Memory B cell (primary cell): ENCODE measurements around the gene NPS.

Experiments used
- ATAC-seq: fragments of 150-1000 bp; cut with Tn5 transposase; 2 replicates; pipeline ENCODE4 v1.10.0; 2021; ENCODE audit warnings: low read depth, mild to moderate bottlenecking, moderate library complexity
- DNase-seq, 2 donors: peaks; one replicate each; pipeline ENCODE4 v3.0.0; 2022; ENCODE audit warnings: low spot score in 2 of 2
- H3K27ac Mint-ChIP-seq: one replicate; pipeline ENCODE4 v1.8.0; 2022; ENCODE audit warnings: mild to moderate bottlenecking, moderate library complexity, mixed read lengths
- H3K27me3 Mint-ChIP-seq: one replicate; pipeline ENCODE4 v1.8.0; 2022; ENCODE audit warnings: mixed read lengths
- H3K36me3 Mint-ChIP-seq: one replicate; pipeline ENCODE4 v1.8.0; 2022; ENCODE audit warnings: mild to moderate bottlenecking, mixed read lengths
- H3K4me1 Mint-ChIP-seq: one replicate; pipeline ENCODE4 v1.8.0; 2022; ENCODE audit warnings: mixed read lengths
- H3K4me3 Mint-ChIP-seq: one replicate; pipeline ENCODE4 v1.8.0; 2022; ENCODE audit warnings: mild to moderate bottlenecking, moderate library complexity, mixed read lengths
- H3K9me3 Mint-ChIP-seq: one replicate; pipeline ENCODE4 v1.8.0; 2022; ENCODE audit warnings: mixed read lengths

Gene NPS

GRCh38 chr10:127571386-127571785 is 22.3 kb downstream of the NPS start:
- no peak overlapping the region for H3K27ac Mint-ChIP-seq
- H3K4me1 Mint-ChIP-seq, result no peaks in the 10 kb centered on the region
- DNase-seq (no peak), ATAC-seq (no peak)
- H3K27me3 Mint-ChIP-seq, result no peaks in the 10 kb centered on the region
- H3K36me3 Mint-ChIP-seq, result no peaks in the 10 kb centered on the region
- peaks cover 15% of the 10 kb centered on the region for H3K9me3 Mint-ChIP-seq
- no peak overlapping the region for H3K4me3 Mint-ChIP-seq

DNA sequence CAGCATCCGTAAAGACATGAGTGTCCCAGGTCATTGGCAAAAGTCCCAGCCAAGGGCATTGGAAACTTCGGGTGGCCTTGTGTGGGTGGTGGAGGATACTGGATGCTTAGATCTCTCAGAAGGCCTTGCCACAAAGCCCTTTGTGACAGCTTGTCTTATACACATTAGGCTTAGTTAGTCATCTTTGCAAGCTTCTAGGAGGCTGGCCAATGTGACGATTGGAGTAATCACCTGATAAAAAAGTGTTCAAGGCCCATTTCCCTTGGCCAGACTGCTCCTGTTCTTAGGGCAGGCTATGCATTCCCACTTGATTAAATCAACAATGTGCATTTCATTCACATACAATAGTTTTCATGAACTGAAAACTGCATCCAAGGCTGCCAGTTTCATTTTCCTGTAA is 26.9 kb downstream of the NPS start:
- ATAC-seq, result no peak
- Mint-ChIP-seq H3K4me3 (no peak overlapping the region), H3K9me3 (peaks cover 15% of the 10 kb centered on the region), H3K27me3 (no peaks in the 10 kb centered on the region), H3K27ac (no peak overlapping the region), H3K36me3 (no peaks in the 10 kb centered on the region), H3K4me1 (no peaks in the 10 kb centered on the region)
- no peak for DNase-seq

- no peak for DNase-seq
- H3K27ac Mint-ChIP-seq, result no peak overlapping the region
These were observed 27.6 kb downstream of the NPS start for GRCh38 chr10:127576740-127577161.

GRCh38 chr10:127577376-127578258 is 28.5 kb downstream of the NPS start:
- Mint-ChIP-seq H3K4me1 (no peaks in the 10 kb centered on the region), H3K9me3 (peaks cover 17% of the 10 kb centered on the region), H3K27me3 (no peaks in the 10 kb centered on the region), H3K36me3 (no peaks in the 10 kb centered on the region), H3K27ac (no peak overlapping the region), H3K4me3 (no peak overlapping the region)
- ATAC-seq, result no peak
- DNase-seq, result no peak

More at GRCh38 chr10:127576740-127577161, 27.6 kb downstream of the NPS start:
- H3K4me1 Mint-ChIP-seq, result no peaks in the 10 kb centered on the region
- ATAC-seq, result no peak
- H3K4me3 Mint-ChIP-seq, result no peak overlapping the region
- H3K27me3 Mint-ChIP-seq, result no peaks in the 10 kb centered on the region
- H3K36me3 Mint-ChIP-seq, result no peaks in the 10 kb centered on the region
- peaks cover 15% of the 10 kb centered on the region for H3K9me3 Mint-ChIP-seq

DNA sequence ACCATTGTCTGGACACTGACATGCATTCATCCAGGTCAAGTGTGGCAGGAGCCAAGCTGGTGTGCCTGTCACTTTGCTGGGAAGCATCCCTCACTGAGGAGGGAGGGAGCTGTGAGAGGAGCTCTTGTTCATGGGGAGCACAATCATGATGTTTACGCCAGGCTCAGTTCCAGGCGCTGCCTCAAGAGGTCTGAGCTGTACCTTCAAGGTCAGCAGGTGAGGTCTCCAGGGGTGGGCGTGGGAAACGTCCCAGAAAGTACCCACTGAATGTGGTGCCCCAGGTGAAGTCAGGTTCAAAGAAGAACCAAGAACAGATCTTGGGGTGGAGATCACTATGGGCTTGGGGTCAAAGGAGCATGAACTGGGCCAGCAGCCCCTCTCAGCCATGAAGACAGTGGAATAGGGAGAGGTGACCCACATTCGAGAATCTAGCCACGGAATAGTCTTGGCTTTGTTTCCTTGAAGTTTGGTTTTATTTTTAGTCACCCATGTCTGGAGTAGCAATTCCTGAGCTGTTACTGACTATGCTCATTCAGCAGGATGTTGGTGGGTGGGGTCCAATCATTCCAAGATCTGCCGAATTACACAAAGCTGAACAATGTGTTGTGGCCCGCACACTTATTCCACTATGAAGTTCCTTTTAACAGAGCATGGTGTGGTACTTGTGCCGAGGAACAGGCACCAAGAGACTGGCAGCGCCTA is 29.3 kb downstream of the NPS start:
- Mint-ChIP-seq H3K27me3 (no peaks in the 10 kb centered on the region), H3K9me3 (peaks cover 10% of the 10 kb centered on the region), H3K4me1 (no peaks in the 10 kb centered on the region), H3K27ac (no peak overlapping the region), H3K36me3 (no peaks in the 10 kb centered on the region), H3K4me3 (no peak overlapping the region)
- no peak for ATAC-seq
- DNase-seq, result no peak

- no peaks in the 10 kb centered on the region for H3K36me3 Mint-ChIP-seq
- DNase-seq, result no peak
- H3K9me3 Mint-ChIP-seq, result peaks cover 7% of the 10 kb centered on the region
- no peak overlapping the region for H3K4me3 Mint-ChIP-seq
- H3K27ac Mint-ChIP-seq, result no peak overlapping the region
- no peak for ATAC-seq
- no peaks in the 10 kb centered on the region for H3K27me3 Mint-ChIP-seq
- H3K4me1 Mint-ChIP-seq, result no peaks in the 10 kb centered on the region
These were observed 29.8 kb downstream of the NPS start for GRCh38 chr10:127578961-127579305.

- no peak for DNase-seq
- H3K9me3 Mint-ChIP-seq, result peaks cover 4% of the 10 kb centered on the region
- H3K27ac Mint-ChIP-seq, result no peak overlapping the region
- no peaks in the 10 kb centered on the region for H3K4me1 Mint-ChIP-seq
- no peaks in the 10 kb centered on the region for H3K27me3 Mint-ChIP-seq
- no peak overlapping the region for H3K4me3 Mint-ChIP-seq
- no peak for ATAC-seq
- H3K36me3 Mint-ChIP-seq, result no peaks in the 10 kb centered on the region
These were observed 30.5 kb downstream of the NPS start for GRCh38 chr10:127579640-127580039.

- DNase-seq, result no peak
- H3K36me3 Mint-ChIP-seq, result no peaks in the 10 kb centered on the region
- H3K27ac Mint-ChIP-seq, result no peak overlapping the region
- no peaks in the 10 kb centered on the region for H3K4me1 Mint-ChIP-seq
- peaks cover 2% of the 10 kb centered on the region for H3K9me3 Mint-ChIP-seq
- no peak for ATAC-seq
- H3K4me3 Mint-ChIP-seq, result no peak overlapping the region
- H3K27me3 Mint-ChIP-seq, result no peaks in the 10 kb centered on the region
These were observed 31.7 kb downstream of the NPS start for GRCh38 chr10:127580822-127581221.

DNA sequence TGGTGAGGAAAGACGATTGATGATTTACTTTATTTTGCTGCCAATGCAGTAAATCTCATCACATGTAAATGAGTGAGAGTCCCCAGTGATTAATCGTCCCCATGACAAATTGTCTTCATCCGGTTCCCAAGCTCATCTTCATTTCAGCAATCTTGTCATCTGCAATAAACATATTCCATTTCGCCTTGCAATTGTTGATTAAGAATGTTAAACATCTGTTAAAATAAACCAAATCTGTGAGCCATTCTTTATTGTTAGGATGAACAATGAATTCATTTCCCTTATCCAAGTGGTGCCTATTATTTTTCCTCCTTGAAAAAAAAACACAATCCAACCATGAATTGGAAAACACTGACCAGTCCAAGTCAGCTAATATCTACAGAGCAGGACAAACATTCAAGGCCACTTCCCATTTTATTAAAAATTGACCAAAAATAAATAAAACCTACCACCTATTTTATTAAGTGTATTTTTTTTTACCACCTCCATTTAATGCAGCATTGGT is 36.5 kb downstream of the NPS start:
- Mint-ChIP-seq H3K36me3 (no peaks in the 10 kb centered on the region), H3K4me1 (no peaks in the 10 kb centered on the region), H3K27ac (no peak overlapping the region), H3K4me3 (no peak overlapping the region), H3K9me3 (peaks cover 8% of the 10 kb centered on the region), H3K27me3 (peaks cover 2% of the 10 kb centered on the region)
- no peak for ATAC-seq
- no peak for DNase-seq

DNA sequence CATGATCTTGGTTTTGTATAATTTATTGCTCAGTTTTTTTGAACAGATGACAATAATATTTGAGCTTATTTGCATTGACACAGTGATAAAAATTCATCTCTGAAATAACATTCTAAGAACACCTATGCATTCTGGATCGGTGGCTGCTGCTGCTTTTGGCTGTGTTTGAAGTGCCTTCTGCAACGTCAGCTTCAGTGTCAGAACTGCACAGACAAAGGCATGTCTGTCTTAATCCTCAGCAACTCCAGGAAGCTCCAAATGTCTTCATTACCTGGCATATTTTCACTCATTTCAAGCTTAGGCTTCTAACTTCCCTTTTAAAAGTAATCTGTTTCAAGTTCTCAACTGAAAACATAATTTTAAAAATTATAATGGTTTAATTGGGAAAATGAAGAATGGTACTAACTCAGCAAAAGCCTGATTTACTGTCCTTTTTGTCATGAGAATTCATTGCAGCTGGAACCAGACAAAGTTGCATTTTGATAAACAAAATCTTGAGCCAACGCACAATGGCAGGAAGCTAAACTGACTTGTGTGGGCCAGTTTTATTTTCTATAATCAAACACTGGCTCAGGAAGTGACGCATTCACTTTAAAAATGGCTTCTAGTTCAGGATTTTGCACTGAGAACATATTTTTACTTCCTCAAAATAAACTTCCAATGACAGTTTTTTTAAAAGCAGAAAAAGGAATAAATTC is 38.7 kb downstream of the NPS start:
- Mint-ChIP-seq H3K27ac (no peak overlapping the region), H3K4me3 (no peak overlapping the region), H3K36me3 (no peaks in the 10 kb centered on the region), H3K9me3 (peaks cover 6% of the 10 kb centered on the region), H3K27me3 (peaks cover 2% of the 10 kb centered on the region), H3K4me1 (no peaks in the 10 kb centered on the region)
- no peak for ATAC-seq
- DNase-seq, result no peak

- H3K4me3 Mint-ChIP-seq, result no peak overlapping the region
- no peaks in the 10 kb centered on the region for H3K4me1 Mint-ChIP-seq
- ATAC-seq, result no peak
- H3K27ac Mint-ChIP-seq, result no peak overlapping the region
- DNase-seq, result no peak
- peaks cover 2% of the 10 kb centered on the region for H3K27me3 Mint-ChIP-seq
- H3K9me3 Mint-ChIP-seq, result peaks cover 2% of the 10 kb centered on the region
- H3K36me3 Mint-ChIP-seq, result no peaks in the 10 kb centered on the region
These were observed 43.5 kb downstream of the NPS start for GRCh38 chr10:127592586-127592985.

DNA sequence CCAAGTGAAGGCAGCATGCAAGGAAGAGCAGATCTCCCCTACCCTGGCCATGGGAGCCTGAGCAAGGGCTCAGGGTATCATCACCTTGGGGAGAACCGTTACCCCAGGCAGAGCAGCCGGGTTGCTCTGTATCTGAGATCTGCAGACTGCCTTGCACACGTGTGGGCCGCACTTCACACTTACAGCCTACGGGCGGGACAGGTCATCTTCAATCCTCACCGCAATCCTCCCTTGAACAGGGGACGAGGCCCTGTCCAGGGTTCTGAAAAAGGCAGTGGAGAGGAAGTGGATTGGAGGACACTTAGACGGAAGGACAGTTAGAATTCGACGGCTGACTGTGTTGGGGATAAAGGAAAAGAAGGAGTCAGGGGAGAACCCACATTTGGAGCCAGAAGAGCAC is 51.4 kb downstream of the NPS start:
- no peak overlapping the region for H3K4me3 Mint-ChIP-seq
- H3K27ac Mint-ChIP-seq, result no peak overlapping the region
- no peaks in the 10 kb centered on the region for H3K36me3 Mint-ChIP-seq
- no peaks in the 10 kb centered on the region for H3K27me3 Mint-ChIP-seq
- no peak for ATAC-seq
- no peak for DNase-seq
- no peaks in the 10 kb centered on the region for H3K4me1 Mint-ChIP-seq
- peaks cover 1% of the 10 kb centered on the region for H3K9me3 Mint-ChIP-seq
